Testis (tissue), 3 donors: ENCODE data around the gene CHKB. TPM values are rescaled to one million over a fixed set of nuclear protein-coding genes. Genes with fewer than 3 reads are reported as not detected.

Source experiments
- DNase-seq: peaks from one replicate; pipeline ENCODE4 v3.0.0-alpha.2; 2019
- H3K27ac ChIP-seq, 2 donors: fragments of 200-600 bp; sonication (generic); one replicate each; pipeline ENCODE4 v1.5.1; 2019
- H3K27me3 ChIP-seq: fragments of 200-600 bp; sonication (generic); one replicate; pipeline ENCODE4 v1.5.1; 2019
- H3K36me3 ChIP-seq: fragments of 200-600 bp; sonication (generic); one replicate; pipeline ENCODE4 v1.5.1; 2017; ENCODE audit warnings: low read depth; ENCODE audit errors: missing control alignments
- H3K4me1 ChIP-seq: fragments of 200-600 bp; sonication (generic); one replicate; pipeline ENCODE4 v1.5.1; 2019
- H3K4me3 ChIP-seq, 2 donors: fragments of 200-600 bp; sonication (generic); one replicate each; pipeline ENCODE4 v1.5.1; 2017 to 2019
- H3K9me3 ChIP-seq: fragments of 200-600 bp; sonication (generic); one replicate; pipeline ENCODE4 v1.5.1; 2017
- CTCF ChIP-seq, 3 experiments: fragments of 450-650 bp in 2 of 3; fragments of 200-600 bp in 1 of 3; sonication (generic) in 1 of 3; IDR thresholded peaks; one replicate each; pipeline ENCODE4 v1.5.1; 2016 to 2019; ENCODE audit warnings: antibody characterized with exemption in 3 of 3, mild to moderate bottlenecking in 2 of 3, moderate library complexity in 1 of 3
- POLR2A ChIP-seq: fragments of 450-650 bp; IDR thresholded peaks from one replicate; pipeline ENCODE4 v1.6.1; 2017; ENCODE audit warnings: antibody characterized with exemption, mild to moderate bottlenecking, moderate library complexity
- WGBS, 2 donors: methylation state at CpG; one replicate each; pipeline ENCODE4 v1.1.5; 2018; 5-methylcytosine and 5-hydroxymethylcytosine counted together
- intact Hi-C: fragments of 100-400 bp; cut with DNase I; formaldehyde crosslinking; loops from one replicate; pipeline ENCODE4 v1.15.1; 2023; ENCODE audit warnings: low total_unique reads
- polyA plus RNA-seq: library from polyadenylated mRNA; stranded (reverse); fragments of 350-450 nt; fragmentation: Illumina TruSeq; extraction: RNeasy Lipid Tissue Mini Kit (QIAGEN cat#74804); gene quantifications from one replicate; pipeline ENCODE4 v1.2.3, GENCODE V29; 2014; ENCODE audit warnings: low read depth, low replicate concordance; ENCODE audit not compliant: insufficient read depth
- total RNA-seq, 2 donors: library from RNA; depleted of rRNA; stranded (reverse); fragments of >200 nt; gene quantifications; one replicate each; pipeline ENCODE4 v1.2.3, GENCODE V29; 2016

Gene CHKB
- total and polyA plus RNA-seq, 3 donors from 2014 or later = 88.4 to 98.9 (median 89.6) TPM

GRCh38 chr22:50605002-50605612 lies 22.5 kb upstream of the CHKB start:
- no peak for DNase-seq
- Histone ChIP-seq H3K4me3 (no peak overlapping the region), H3K9me3 (no peaks in the 10 kb centered on the region), H3K36me3 (no peaks in the 10 kb centered on the region), H3K27ac (no peak overlapping the region), H3K27me3 (no peaks in the 10 kb centered on the region), H3K4me1 (peaks cover 8% of the 10 kb centered on the region)
- intact Hi-C loops = no loop called here
- 77 to 84% methylated on average over 14 to 23 of the region's 23 CpGs for WGBS, 2 donors
- TF ChIP-seq CTCF (IDR thresholded peaks at IDR 0.05) = no peak
- TF ChIP-seq POLR2A = no peak

GRCh38 chr22:50604256-50605001 lies 21.8 kb upstream of the CHKB start:
- Histone ChIP-seq H3K27me3 (no peaks in the 10 kb centered on the region), H3K27ac (no peak overlapping the region), H3K4me1 (peaks cover 11% of the 10 kb centered on the region), H3K4me3 (peak overlapping the region in 1 of 2 donors; percentile 17), H3K36me3 (no peaks in the 10 kb centered on the region), H3K9me3 (no peaks in the 10 kb centered on the region)
- no peak for DNase-seq
- TF ChIP-seq POLR2A (no peak), CTCF (IDR thresholded peaks at IDR 0.05) (no peak)
- intact Hi-C loops = no loop called here
- 76 to 80% methylated on average over 38 to 99 of the region's 103 CpGs for WGBS, 2 donors

GRCh38 chr22:50603511-50604255 lies 21.0 kb upstream of the CHKB start:
- Histone ChIP-seq H3K4me1 (peaks cover 11% of the 10 kb centered on the region), H3K27ac (no peak overlapping the region), H3K4me3 (peak overlapping the region in 1 of 2 donors; percentile 17), H3K27me3 (no peaks in the 10 kb centered on the region), H3K36me3 (no peaks in the 10 kb centered on the region), H3K9me3 (no peaks in the 10 kb centered on the region)
- no peak for DNase-seq
- intact Hi-C loops = no loop called here
- no peak for TF ChIP-seq POLR2A
- no peak for TF ChIP-seq CTCF (IDR thresholded peaks at IDR 0.05)
- WGBS, 2 donors = 47 to 72% methylated on average over 21 to 63 of the region's 70 CpGs

GRCh38 chr22:50602338-50602700 lies 19.7 kb upstream of the CHKB start:
- no peaks in the 10 kb centered on the region for H3K36me3 ChIP-seq
- H3K4me1 ChIP-seq = peaks cover 11% of the 10 kb centered on the region
- no peak overlapping the region for H3K27ac ChIP-seq
- 45 to 65% methylated on average over 2 of the region's 2 CpGs for WGBS, 2 donors
- H3K4me3 ChIP-seq = no peak overlapping the region
- intact Hi-C loops = no loop called here
- H3K9me3 ChIP-seq = no peaks in the 10 kb centered on the region
- DNase-seq = no peak
- no peaks in the 10 kb centered on the region for H3K27me3 ChIP-seq
- no peak for TF ChIP-seq CTCF (IDR thresholded peaks at IDR 0.05)
- no peak for TF ChIP-seq POLR2A
